Skin of body (tissue), 2 donors: ENCODE results near the gene ITFG1. TPM values are rescaled to one million over a fixed set of nuclear protein-coding genes. Genes with fewer than 3 reads are reported as not detected.
"Not testable (repeated sequence)": the region's sequence is repeated elsewhere in the genome, so short reads cannot be mapped to it uniquely, and the experiment has no call there.

ENCODE experiments used
- DNase-seq: peaks from one replicate; lab custom pipeline; 2025; lab: John Stamatoyannopoulos, UW
- total RNA-seq: library from RNA; depleted of rRNA; stranded (reverse); fragments of >200 nt; gene quantifications from one replicate; pipeline ENCODE4 v1.2.3, GENCODE V29; 2014

Gene ITFG1
- total RNA-seq, 1 donor from 2014 or later: 55.6 TPM

- no peak for DNase-seq
Measured at GRCh38 chr16:47473792-47474191, 12.9 kb upstream of the ITFG1 start.

DNA sequence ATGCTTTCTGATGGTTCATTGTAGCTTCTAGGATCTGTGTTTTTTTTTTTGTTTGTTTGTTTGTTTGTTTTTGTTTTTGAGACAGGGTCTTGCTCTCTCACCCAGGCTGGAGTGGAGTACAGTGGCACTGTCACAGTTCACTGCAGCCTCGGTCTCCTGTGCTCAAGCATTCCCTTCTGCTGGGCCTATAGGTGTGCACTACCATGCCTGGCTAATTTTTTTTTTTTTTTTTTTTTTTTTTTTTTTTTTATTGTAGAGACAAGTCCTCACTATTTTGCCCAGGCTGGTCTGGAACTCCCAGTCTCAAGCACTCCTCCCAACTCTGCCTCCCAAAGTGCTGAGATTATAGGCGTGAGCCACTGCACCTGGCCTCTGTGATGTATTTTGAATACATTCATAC, 12.1 kb upstream of the ITFG1 start:
- not testable (repeated sequence) for DNase-seq

DNA sequence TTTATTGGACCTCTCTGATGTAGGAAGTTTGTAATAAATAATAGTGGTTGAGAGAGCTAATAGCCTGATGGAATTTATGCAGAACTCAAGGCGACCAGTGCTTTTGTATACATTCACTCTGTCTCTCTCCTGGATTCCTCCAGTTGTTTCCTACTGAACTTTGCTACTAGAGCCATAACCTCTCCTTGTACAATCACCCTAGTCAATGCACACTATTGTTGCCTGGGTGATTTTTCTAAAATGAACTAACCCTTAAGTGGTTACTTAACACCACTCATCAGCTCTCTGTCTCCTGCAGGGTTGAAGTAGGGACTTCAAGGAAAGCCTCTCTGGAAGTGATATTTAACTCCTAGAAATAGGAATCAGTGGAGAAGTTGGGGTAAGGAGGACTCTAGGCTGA, 9.9 kb upstream of the ITFG1 start:
- no peak for DNase-seq

GRCh38 chr16:47470211-47470610, 9.3 kb upstream of the ITFG1 start:
- no peak for DNase-seq

DNA sequence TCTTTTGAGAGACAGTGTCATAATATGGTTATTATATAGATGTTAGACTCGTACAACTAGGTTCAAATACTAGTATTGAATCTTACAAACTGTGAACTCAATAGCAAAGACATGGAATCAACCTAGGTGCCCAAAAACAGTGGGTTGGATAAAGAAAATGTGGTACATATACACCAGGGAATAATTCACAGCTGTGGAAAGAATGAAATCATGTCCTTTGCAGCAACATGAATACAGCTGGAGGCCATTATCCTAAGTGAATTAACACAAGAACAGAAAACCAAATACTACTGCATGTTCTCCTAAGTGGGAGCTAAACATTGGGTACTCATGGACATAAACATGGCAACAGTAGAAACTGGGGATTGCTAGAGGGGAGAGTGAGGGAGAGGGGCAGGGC, 8.4 kb upstream of the ITFG1 start:
- peak; percentile 17 for DNase-seq

DNA sequence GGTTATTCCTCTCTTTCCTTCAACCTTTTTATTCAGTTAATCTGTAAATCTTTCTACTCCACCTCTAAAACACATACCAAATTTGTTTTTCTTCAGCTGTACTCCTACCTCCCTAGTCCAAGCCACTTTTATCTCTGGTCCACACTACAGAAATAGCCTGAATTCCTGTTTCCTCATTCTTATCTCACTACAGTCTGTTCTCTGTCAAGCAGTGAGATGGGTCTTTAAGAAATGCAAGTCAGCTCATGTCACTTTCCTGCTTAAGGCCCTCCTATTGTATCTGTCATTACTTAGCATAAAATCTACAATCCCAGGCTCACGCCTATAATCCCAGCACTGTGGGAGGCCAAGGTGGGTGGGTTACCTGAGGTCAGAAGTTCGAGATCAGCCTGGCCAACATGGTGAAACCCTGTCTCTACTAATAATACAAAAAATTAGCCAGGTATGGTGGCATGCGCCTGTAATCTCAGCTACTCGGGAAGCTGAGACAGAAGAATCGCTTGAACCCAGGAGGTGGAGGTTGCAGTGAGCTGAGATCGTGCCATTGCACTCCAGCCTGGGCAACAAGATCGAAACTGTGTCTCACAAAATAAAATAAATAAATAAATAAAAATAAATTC, 7.3 kb upstream of the ITFG1 start:
- DNase-seq: not testable (repeated sequence)

DNA sequence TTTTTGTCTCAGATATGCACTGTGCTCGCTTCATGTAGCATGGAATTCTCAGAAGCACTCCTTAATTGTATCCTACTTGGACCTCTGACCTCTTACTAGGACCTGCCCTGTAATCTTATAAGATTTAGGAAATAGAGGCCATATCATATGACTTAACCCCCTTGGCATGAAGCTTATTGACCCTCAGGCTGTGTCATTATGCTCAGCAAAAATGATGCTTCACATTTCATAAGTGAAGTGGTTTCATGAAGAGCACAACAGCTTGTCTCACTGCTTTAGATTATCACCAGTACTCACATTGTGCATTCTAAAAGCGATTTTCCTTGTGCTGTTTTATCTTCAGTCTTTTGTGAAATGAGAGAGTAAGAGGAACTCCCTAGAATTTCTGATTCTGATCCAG, 6.6 kb upstream of the ITFG1 start:
- no peak for DNase-seq

DNA sequence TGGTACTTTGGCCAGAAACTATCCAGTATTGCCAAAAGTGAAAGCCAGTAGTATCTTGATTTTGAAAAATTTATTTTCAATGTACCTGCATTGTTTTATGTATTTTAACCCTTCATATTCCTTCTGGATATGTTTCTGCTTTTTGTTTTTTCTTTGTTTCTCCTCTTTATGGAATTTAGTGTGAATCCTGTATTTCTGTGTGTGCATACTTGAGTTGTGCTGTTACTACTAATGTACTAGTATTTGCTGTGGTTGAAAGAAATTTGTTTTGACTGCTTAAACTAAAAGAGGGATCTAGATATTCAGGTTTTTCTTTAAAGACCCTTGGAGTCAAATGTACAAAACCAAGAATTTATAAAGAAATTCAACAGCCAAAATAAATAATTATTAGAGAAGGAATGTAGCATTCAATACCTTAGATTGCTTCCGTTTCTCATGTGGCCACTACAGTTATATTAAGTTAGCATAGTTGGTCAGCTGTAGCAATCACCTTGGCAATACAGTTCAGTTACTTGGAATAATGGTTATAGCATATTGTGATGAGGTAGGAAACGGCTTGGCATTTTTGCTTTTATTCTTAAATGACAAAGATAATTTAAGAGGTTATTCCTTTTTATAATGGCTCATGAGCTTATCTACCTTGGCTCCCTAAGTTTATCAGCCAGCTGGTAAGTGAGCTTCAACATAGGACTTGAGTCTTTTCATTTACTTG, 5.2 kb upstream of the ITFG1 start:
- no peak for DNase-seq

DNA sequence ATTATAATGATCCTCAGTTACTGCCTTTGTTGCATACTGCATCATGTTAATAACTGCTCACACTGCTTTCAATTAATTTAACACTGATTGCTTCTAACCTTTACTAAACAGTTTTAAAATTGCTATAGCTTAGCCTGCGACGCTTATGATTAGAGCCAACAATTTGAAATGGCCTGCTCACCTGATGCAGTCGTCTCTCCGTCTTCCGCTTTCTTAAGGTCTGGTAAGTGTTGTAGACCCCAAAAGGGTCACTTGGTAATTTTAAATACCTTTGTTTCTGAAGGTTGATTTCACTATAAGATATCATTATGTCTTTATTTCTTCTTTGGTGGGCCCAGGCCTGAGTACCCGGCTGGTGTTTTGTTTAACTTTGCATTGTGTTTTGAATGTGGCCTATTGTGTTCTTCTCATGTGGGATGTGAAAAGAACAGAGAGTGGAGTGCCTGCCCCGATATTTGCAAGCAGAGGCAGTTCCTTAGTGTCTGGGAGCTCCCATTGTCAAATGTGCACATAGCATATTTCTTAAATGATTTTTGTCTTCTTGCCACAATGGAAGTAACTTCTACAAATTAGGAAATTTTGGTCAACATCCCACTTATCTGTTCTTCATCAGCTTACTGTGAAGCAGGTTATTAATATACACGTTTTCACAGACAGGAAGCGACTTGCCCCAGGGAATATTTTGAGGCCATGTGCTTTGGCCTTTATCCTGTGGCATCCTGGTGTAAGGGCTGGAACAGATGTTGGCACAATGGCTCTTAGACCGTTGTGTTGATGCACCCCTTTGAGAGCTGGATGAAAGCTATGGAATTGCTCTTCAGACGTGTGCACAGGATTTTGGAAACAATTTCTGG, 3.1 kb upstream of the ITFG1 start:
- DNase-seq: no peak

- peak; percentile 25 for DNase-seq
Measured at GRCh38 chr16:47461598-47462266, 869 bp upstream of the ITFG1 start.

DNA sequence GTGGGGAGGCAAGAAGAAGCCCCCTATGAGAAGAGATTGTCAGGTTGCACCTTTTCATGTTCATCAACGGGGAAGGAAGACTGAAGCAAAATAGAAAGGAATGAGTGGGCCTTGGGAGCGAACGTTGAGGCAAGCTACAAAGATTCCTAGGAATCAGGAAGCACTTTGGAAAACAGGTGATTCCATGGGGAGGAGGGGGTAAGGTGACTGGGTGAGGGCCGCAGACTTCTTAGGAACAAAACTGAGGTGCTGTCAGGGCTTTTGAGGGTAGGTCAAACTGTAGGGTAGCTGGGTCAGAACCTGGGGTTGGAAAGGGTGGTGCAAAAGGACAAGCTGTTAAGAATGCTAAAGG, 528 bp downstream of the ITFG1 start:
- no peak for DNase-seq

GRCh38 chr16:47459603-47460002, 1.3 kb downstream of the ITFG1 start:
- DNase-seq: no peak

GRCh38 chr16:47458331-47458730, 2.5 kb downstream of the ITFG1 start:
- DNase-seq: no peak

- no peak for DNase-seq
Measured at GRCh38 chr16:47449788-47450187, 11.1 kb downstream of the ITFG1 start.

- no peak for DNase-seq
Measured at GRCh38 chr16:47448830-47449575, 11.9 kb downstream of the ITFG1 start.

DNA sequence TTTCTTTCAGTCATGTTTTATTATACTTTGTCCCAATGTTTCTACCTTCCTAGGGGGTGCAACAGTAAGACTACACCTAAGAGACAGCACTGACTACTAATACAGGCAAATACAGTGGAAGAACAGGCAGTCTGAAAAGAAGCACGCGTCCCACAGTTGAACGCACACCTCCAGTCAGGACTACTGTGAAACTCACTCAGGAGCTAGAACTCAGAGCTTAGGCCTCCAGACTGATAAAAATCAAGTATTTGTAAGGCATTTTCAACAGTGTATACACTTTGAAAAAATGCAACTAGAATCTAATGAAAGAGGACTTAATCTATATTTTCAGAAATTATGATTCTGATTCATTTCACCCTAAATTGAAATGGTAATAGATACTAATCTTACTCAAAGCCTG, 14.4 kb downstream of the ITFG1 start:
- DNase-seq: no peak

DNA sequence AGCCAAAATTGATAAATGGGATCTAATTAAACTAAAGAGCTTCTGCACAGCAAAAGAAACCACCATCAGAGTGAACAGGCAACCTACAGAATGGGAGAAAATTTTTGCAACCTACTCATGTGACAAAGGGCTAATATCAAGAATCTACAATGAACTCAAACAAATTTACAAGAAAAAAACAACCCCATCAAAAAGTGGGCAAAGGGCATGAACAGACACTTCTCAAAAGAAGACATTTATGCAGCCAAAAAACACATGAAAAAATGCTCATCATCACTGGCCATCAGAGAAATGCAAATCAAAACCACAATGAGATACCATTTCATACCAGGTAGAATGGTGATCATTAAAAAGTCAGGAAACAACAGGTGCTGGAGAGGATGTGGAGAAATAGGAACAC, 18.0 kb downstream of the ITFG1 start:
- DNase-seq: not testable (repeated sequence)

DNA sequence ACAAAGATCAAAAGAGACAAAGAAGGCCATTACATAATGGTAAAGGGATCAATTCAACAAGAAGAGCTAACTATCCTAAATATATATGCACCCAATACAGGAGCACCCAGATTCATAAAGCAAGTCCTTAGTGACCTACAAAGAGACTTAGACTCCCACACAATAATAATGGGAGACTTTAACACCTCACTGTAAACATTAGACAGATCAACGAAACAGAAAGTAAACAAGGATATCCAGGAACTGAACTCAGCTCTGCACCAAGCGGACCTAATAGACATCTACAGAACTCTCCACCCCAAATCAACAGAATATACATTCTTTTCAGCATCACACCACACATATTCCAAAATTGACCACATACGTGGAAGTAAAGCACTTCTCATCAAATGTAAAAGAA, 20.8 kb downstream of the ITFG1 start:
- DNase-seq: not testable (repeated sequence)

- DNase-seq: not testable (repeated sequence)
Measured at GRCh38 chr16:47434274-47434673, 26.6 kb downstream of the ITFG1 start.

DNA sequence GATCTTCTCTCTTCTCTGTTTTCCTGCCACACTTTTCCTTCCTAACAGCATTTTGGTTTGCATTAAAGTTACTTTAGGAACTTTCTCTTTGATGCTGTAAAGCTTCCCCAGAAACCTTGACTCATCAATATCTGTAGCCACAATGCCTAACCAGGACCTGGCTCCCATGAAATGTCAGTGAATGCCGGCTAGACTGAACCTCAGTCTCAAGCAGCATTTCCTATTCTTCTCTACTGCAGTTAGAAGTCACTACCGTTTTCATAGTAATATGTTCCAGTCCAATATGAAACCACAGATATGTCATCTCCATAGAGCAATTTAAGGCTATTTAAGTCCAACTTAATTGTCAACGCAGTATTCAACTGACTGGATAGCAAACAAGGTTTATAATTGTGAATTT, 28.9 kb downstream of the ITFG1 start:
- DNase-seq: no peak

DNA sequence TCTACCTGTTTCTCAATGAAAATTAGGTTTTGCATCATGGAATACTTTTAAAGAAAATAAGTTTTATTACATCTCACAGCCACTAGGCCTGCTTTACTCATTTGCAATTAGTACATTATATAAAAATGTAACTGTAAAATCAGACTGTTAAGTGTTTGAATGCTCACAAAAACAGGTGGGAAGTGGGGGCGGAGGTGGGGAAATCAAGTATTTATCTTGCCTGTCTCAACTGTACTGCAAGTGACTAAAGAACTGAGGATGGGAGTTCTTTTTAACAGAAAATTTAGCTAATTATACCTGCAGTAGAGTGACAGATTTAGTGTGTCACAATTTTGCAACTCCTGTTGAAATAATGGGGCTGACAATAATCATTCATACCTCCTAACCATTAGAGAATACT, 34.1 kb downstream of the ITFG1 start:
- DNase-seq: no peak
